Measurements from ENCODE around the gene ACSM2A. TPM values are rescaled to one million over a fixed set of nuclear protein-coding genes. Genes with fewer than 3 reads are reported as not detected.
"Not testable (repeated sequence)": the region's sequence is repeated elsewhere in the genome, so short reads cannot be mapped to it uniquely, and the experiment has no call there.

Gene ACSM2A, protein sequence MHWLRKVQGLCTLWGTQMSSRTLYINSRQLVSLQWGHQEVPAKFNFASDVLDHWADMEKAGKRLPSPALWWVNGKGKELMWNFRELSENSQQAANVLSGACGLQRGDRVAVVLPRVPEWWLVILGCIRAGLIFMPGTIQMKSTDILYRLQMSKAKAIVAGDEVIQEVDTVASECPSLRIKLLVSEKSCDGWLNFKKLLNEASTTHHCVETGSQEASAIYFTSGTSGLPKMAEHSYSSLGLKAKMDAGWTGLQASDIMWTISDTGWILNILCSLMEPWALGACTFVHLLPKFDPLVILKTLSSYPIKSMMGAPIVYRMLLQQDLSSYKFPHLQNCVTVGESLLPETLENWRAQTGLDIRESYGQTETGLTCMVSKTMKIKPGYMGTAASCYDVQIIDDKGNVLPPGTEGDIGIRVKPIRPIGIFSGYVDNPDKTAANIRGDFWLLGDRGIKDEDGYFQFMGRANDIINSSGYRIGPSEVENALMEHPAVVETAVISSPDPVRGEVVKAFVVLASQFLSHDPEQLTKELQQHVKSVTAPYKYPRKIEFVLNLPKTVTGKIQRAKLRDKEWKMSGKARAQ
- 21.7 TPM in 1 of 2 replicates, not detected in the other for total RNA-seq

GRCh38 chr16:20451364-20451763 is at the start of gene ACSM2A:
TSS of gene ACSM2A (plus strand) at chr16:20451521. CDS start at chr16:20460115, 8,594 bp downstream.
- DNase-seq (ENCODE audit: low read depth): peak; percentile 28

DNA sequence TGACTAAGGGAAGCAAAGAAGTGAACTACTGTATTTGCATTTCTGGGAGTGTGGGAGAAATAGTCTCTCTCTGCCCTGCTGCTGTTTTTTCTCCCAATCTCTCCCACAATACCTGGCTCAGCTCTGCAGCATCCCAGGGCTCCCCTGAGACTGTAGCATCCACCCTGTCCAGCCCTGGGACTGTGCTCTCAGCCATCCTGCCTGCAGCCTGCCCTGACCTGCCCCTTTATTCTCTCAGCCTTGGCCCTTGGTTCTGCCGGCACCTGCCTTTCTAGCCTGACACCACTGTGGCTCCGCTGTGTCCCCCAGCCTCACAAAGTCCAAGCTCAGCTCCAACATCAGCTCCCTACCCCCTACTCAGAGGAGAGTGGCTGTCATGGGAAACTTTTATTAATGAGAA is 48.7 kb upstream of the ACSM2A start:
- no peak for DNase-seq (ENCODE audit: low read depth)

- DNase-seq (ENCODE audit: low read depth): no peak
These were observed 46.7 kb upstream of the ACSM2A start, which contains the start of gene PDILT for GRCh38 chr16:20404637-20405036. TSS of gene PDILT (minus strand) at chr16:20404737. CDS start at chr16:20399300, 5,437 bp downstream.

DNA sequence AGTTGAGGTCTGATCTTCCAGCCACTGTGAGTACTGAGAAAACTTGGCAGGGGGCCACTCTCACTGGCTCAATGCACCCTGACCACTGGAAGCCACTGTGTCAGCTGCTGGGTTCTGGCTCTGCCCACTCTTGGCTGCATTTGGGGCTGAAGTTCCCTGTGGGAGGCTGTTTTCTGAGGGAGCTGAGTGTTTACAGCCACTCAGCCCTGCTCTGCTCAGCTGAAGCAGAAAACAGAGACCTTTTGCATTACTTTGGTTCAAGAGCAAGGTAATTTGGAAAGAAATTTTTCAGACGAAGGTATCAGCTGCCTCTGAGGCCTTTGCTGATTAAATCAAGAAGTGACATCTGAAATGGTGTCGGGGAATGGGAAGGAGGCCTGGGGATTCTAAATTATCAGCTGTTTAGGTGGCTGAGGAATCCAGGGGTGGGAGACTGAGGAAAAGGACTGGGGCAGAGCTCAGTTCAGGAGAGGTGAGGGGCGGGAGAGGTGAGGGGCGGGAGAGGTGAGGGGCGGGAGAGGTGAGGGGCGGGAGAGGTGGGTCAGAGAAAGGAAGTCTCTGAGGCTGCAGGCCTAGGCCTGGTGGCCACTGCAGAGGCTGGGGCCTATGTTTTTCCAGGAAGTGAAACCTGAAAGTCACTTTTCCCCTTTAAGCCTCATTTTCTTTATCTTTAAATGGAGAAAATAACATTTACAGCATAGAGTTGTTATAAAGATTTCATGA is 41.8 kb upstream of the ACSM2A start, which contains the start of gene ACSM5:
ACSM5 (plus strand) TSS at position 137 of the 723 bp plus-strand sequence. CDS start 1,951 bp downstream, outside the sequence.
- DNase-seq (ENCODE audit: low read depth): peak; percentile 81

DNA sequence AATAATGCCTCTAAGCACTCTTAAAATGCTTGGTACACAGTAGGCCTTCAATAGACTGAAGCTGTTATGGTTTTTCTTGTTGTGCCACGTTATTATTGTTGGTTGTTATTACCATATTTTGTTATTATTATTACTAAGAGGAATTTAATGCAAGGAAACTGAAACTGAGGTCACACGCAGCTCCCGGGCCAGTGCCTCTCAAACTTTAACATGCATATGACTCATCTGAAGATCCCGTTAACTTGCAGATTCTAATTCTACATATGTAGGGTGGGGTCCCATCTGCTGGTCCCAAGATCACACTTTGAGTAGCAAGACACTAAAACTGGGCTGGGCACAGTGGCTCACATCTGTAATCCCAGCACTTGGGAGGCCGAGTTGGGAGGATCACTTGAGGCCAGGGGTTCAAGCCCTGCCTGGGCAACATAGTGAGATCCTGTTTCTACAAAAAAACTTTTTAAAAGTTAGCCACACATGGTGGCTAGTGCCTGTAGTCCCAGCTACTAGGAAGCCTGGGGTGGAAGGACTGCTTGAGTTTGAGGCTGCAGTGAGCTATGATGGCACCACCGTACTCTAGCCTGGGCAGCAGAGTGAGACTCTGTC is 41.1 kb upstream of the ACSM2A start:
- DNase-seq (ENCODE audit: low read depth): peak; percentile 29

GRCh38 chr16:20411055-20411454 is 40.3 kb upstream of the ACSM2A start:
- no peak for DNase-seq (ENCODE audit: low read depth)

DNA sequence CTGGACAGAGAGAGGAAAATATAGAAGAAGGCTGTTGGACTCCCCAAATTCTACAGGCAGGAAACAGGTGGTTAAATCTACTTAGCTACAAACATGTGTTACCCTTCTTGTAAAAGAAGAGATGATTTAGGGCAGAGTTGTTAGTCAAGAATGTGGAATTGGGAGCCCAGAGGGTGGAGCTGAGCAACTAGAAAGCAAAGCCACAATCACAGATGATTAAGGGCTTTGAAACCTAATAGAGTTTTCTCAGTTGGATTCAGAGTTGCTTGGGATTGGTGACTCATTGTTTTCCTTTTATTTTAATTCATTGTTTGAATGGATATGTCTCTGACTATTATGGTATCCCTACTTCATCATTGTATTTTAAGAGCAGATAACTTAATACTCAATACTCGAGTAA is 35.8 kb upstream of the ACSM2A start:
- peak; percentile 81 for DNase-seq (ENCODE audit: low read depth)

GRCh38 chr16:20419093-20419492 is 32.2 kb upstream of the ACSM2A start:
- not testable (repeated sequence) for DNase-seq (ENCODE audit: low read depth)

- DNase-seq (ENCODE audit: low read depth): not testable (repeated sequence)
These were observed 29.6 kb upstream of the ACSM2A start for GRCh38 chr16:20421748-20422147.

DNA sequence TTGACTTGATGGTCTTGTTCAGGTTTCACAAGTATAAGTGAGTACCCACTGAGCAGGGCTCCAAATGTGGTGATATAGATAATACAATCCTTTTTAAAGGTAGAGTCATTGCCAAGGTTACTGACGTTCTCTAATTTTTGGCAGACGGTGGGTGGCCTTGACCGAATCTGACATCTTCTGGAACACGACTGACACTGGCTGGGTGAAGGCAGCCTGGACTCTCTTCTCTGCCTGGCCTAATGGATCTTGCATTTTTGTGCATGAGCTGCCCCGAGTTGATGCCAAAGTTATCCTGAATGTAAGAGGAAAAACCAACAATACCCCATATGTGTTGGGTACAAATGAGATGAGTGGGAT is 27.6 kb upstream of the ACSM2A start:
- not testable (repeated sequence) for DNase-seq (ENCODE audit: low read depth)

DNA sequence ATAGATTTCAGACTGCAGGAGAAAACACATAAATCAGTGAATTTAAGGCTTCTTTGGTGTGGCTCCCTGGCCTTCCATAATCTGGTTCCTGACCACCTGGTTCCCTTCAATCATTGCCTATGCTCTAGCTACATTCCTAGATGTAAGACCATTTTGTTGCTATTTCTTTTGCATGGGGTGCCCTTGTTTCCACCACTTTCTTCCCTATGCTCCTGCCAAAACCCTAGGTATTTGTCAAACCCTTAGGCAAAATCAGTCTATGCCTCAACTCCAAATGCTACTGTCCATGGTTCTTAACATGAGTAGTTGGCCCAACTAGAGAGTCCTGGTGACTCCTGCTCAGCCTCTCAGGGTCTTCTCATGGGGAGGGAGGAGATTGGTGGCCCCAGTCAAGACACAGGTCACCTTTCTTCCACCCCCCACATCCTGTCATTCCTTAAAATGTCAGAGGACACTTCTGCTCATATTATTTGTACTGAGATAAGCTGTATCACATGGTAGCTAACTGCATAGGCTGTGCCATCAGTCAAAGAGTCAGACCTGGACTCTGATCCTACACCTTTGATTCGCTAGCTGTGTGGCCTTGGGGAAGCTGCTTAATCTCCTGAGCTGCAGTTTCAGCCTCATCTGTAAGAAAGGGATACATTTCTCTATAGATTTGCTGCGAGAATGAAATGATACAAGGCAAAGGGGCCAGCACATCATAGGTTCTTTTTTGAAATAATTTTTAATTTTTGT is 27.0 kb upstream of the ACSM2A start:
- no peak for DNase-seq (ENCODE audit: low read depth)

DNA sequence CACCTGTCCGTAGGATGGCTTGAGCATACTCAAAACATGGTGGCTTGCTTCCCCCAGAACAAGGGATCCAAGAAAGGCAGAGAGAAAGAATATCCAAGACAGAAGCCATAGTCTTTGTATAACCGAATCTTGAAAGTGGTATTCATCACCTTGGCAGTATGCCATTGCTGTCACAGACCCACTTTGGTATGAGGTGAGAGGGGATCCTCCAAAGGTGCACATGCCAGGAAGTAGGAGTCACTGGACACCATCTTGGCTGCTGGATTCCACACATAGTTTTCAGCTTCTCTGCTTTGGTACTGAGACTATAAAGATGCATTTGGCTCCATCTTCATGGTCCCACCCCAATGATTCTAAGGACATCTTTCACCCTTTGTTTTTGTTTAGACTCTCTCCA is 23.9 kb upstream of the ACSM2A start:
- peak; percentile 71 for DNase-seq (ENCODE audit: low read depth)

GRCh38 chr16:20429499-20429898 is 21.8 kb upstream of the ACSM2A start:
- not testable (repeated sequence) for DNase-seq (ENCODE audit: low read depth)

- not testable (repeated sequence) for DNase-seq (ENCODE audit: low read depth)
These were observed 20.8 kb upstream of the ACSM2A start for GRCh38 chr16:20430480-20430879.

GRCh38 chr16:20430948-20431347 is 20.4 kb upstream of the ACSM2A start:
- DNase-seq (ENCODE audit: low read depth): no peak

- DNase-seq (ENCODE audit: low read depth): not testable (repeated sequence)
These were observed 12.4 kb upstream of the ACSM2A start for GRCh38 chr16:20438950-20439349.

DNA sequence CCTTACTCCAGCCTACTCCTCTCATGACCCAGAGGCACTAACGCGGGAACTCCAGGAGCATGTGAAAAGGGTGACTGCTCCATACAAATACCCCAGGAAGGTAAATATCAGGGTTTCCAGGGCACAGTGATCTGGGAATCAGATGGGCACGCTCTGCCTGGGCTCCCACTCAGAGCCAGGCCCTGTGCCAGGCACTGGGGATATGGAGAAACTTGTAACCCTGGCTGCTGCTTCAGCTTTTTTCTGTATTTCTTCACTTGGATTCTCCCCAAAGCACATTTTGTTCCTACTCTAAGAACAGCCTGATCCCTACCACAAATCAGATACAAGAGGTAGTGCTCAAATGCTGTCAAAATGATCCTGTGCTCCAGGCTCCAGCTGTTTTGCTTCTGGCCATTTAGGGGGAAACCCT is 11.5 kb upstream of the ACSM2A start:
- DNase-seq (ENCODE audit: low read depth): peak; percentile 72

DNA sequence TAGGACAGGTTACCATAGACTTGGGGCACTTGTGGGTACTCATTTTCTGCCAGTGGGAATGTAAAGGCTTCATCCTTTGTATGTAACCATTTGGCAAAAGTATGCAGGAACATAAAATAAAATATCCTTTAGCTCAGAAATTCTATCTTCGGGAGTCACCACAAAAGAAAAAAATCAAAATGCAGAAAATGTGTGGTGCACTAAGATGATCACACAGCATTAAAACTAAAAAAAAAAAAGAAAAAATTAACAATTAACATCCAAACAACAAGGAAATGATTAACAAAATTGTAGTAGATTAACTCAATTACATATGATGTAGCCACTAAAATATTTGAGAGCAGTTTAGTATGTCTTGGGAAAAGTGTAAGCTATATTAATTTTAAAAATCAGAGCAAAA is 10.6 kb upstream of the ACSM2A start:
- peak; percentile 75 for DNase-seq (ENCODE audit: low read depth)

- peak; percentile 65 for DNase-seq (ENCODE audit: low read depth)
These were observed 10.1 kb upstream of the ACSM2A start for GRCh38 chr16:20441191-20441590.

DNA sequence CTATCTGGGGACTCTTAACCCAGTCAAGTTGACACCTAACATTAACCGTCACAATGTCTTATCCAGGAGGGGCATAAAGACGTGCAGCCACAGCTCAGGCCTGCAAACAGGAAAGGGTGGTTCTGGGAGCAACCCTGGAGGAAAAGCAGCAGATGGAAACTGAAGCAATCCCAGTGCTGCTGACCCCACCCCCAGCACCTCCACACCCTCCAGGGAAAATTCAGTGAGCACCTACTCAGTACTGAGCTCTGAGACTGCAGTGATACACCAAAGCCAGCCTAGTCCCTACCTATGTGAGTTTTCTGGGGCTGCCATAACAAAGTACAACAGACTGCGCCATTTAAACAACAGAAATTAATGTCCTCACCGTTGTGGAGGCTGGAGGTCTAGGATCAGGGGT is 9.5 kb upstream of the ACSM2A start:
- not testable (repeated sequence) for DNase-seq (ENCODE audit: low read depth)
